Fibroblast of lung (primary cell): ENCODE results near the gene WASHC3. TPM values are rescaled to one million over a fixed set of nuclear protein-coding genes. Genes with fewer than 3 reads are reported as not detected.

Source experiments
- DNase-seq, 2 donors: peaks; one replicate each; pipeline versions ENCODE4 v3.0.0 to v3.0.0-alpha.2; 2010; ENCODE audit warnings: low read depth in 2 of 2
- H2AFZ ChIP-seq: 2 replicates; pipeline ENCODE4 v1.5.1; 2012; ENCODE audit warnings: low read length, control low read depth, inconsistent platforms
- H3K27ac ChIP-seq: 2 replicates; pipeline ENCODE4 v1.5.1; 2011; ENCODE audit warnings: low read length, control low read depth; ENCODE audit not compliant: insufficient read depth
- H3K27me3 ChIP-seq: 2 replicates; pipeline ENCODE4 v1.5.1; 2011; ENCODE audit warnings: mild to moderate bottlenecking, low read length; ENCODE audit not compliant: control insufficient read depth, insufficient read depth
- H3K36me3 ChIP-seq: 2 replicates; pipeline ENCODE4 v1.5.1; 2011; ENCODE audit warnings: low read length; ENCODE audit not compliant: control insufficient read depth, insufficient read depth
- H3K4me1 ChIP-seq: 2 replicates; pipeline ENCODE4 v1.5.1; 2011; ENCODE audit warnings: low read length; ENCODE audit not compliant: control insufficient read depth, insufficient read depth; ENCODE audit errors: extremely low read depth
- H3K4me2 ChIP-seq: 2 replicates; pipeline ENCODE4 v1.5.1; 2011; ENCODE audit warnings: low read length, control low read depth; ENCODE audit not compliant: insufficient read depth; ENCODE audit errors: extremely low read depth
- H3K4me3 ChIP-seq, 4 experiments: fragments of 200-600 bp in 1 of 4; sonication (generic) in 1 of 4; replicated peaks in 1 of 4; 2 replicates each; pipeline ENCODE4 v1.5.1; 2011 to 2016; ENCODE audit warnings: low read length in 4 of 4, low read depth in 3 of 4, mild to moderate bottlenecking in 3 of 4, control low read depth in 2 of 4, inconsistent platforms in 1 of 4, mixed read lengths in 1 of 4; ENCODE audit not compliant: insufficient read depth in 1 of 4; ENCODE audit errors: control extremely low read depth in 1 of 4
- H3K79me2 ChIP-seq: 2 replicates; pipeline ENCODE4 v1.5.1; 2012; ENCODE audit warnings: mild to moderate bottlenecking, low read length, inconsistent platforms; ENCODE audit not compliant: control insufficient read depth, insufficient read depth
- H3K9ac ChIP-seq: 2 replicates; pipeline ENCODE4 v1.5.1; 2011; ENCODE audit warnings: mild to moderate bottlenecking, low read length, control low read depth; ENCODE audit not compliant: insufficient read depth
- H3K9me3 ChIP-seq: 2 replicates; pipeline ENCODE4 v1.5.1; 2012; ENCODE audit warnings: low read depth, low read length; ENCODE audit not compliant: control insufficient read depth, insufficient read depth
- H4K20me1 ChIP-seq: 2 replicates; pipeline ENCODE4 v1.5.1; 2011; ENCODE audit warnings: low read length; ENCODE audit not compliant: control insufficient read depth, insufficient read depth; ENCODE audit errors: extremely low read depth
- CTCF ChIP-seq, 2 donors: IDR thresholded peaks in 1 of 2; conservative IDR thresholded peaks in 1 of 2; 1 replicate in 1 of 2; 2 replicates in 1 of 2; pipeline ENCODE4 v1.5.1; 2011 to 2012; ENCODE audit warnings: low read length in 2 of 2, control low read depth in 1 of 2, inconsistent platforms in 1 of 2, low read depth in 1 of 2, mild to moderate bottlenecking in 1 of 2
- EZH2 ChIP-seq: IDR thresholded peaks from 2 replicates; pipeline ENCODE4 v1.5.1; 2012; ENCODE audit warnings: low read length, control low read depth, mild to moderate bottlenecking; ENCODE audit errors: missing control alignments
- polyA plus RNA-seq, 2 donors: library from polyadenylated mRNA; depleted of rRNA in 1 of 2; stranded (reverse) in 1 of 2; unstranded in 1 of 2; fragments of >200 nt; gene quantifications; 2 replicates each; pipeline ENCODE4 v1.2.1, GENCODE V29; 2011 to 2012; ENCODE audit warnings: missing spikeins in 1 of 2
- total RNA-seq: library from RNA; depleted of rRNA; stranded (reverse); fragments of >200 nt; gene quantifications from 2 replicates; pipeline ENCODE4 v1.2.1, GENCODE V29; 2014

Gene WASHC3
- total and polyA plus RNA-seq, 2 donors (not counting 1 experiment from before 2014, with no cell fraction given) = 97.5 to 149 TPM

DNA sequence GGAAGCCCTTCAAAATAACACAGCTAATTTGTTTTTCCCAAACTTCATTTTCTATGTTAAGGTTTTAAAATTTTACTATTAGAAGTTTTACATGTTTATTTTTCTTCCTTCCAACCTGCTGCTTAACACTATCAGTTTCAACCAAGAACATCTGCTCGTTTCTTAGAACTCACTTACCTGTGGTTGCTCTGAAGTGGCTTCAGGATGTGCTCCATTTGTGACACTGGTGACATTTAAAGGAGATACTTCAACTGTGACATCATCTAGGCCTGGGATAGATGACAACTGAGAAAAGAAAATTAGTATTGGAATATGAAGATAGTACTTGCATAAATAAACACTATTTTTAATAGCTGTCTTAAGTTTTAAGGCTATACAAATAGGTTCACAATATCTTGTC is 17.9 kb downstream of the WASHC3 start:
- Histone ChIP-seq H3K27ac (no peak overlapping the region), H3K79me2 (no peaks in the 10 kb centered on the region), H3K4me3 (no peak overlapping the region), H2AFZ (no peak overlapping the region), H3K27me3 (no peaks in the 10 kb centered on the region), H3K9ac (no peak overlapping the region), H3K36me3 (peaks cover 2% of the 10 kb centered on the region), H3K4me1 (no peaks in the 10 kb centered on the region), H4K20me1 (no peaks in the 10 kb centered on the region), H3K9me3 (no peaks in the 10 kb centered on the region), H3K4me2 (no peak overlapping the region)
- no peak for DNase-seq
- TF ChIP-seq CTCF (conservative IDR thresholded peaks at IDR 0.05 in 1 of 2, IDR thresholded peaks at IDR 0.05 in 1 of 2; ENCODE audit: low read depth in 1 of 2, low read length in 2 of 2) (no peak), EZH2 (no peak)

GRCh38 chr12:102033991-102034745 is 27.6 kb downstream of the WASHC3 start:
- no peak overlapping the region for H3K4me2 ChIP-seq

DNA sequence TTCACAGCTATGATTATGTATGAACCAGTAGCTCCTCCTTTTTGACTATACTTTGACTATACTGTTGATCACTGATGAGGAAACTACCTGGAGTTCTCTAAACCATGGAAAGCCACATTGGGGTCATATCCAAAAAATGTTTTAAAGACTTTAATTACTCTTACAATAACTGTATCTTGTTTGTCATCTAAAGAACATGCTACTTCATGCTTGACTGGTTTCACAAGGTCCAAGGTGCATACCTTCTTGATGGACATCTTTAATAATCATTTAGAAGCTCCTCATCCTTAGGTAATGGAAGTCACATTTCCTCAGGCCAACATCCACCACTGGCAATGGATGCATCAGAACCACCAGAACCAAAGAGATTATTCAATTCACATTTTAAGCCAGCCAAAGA is 29.9 kb downstream of the WASHC3 start:
- peak in 1 of 2 donors; percentile 24 for DNase-seq

More at GRCh38 chr12:102033991-102034745, 27.6 kb downstream of the WASHC3 start:
- Histone ChIP-seq H3K79me2 (no peaks in the 10 kb centered on the region), H3K36me3 (no peaks in the 10 kb centered on the region), H3K4me3 (no peak overlapping the region), H3K4me1 (no peaks in the 10 kb centered on the region), H3K27me3 (no peaks in the 10 kb centered on the region), H3K27ac (no peak overlapping the region), H3K9me3 (no peaks in the 10 kb centered on the region), H2AFZ (no peak overlapping the region), H3K9ac (no peak overlapping the region), H4K20me1 (no peaks in the 10 kb centered on the region)
- TF ChIP-seq CTCF (conservative IDR thresholded peaks at IDR 0.05 in 1 of 2, IDR thresholded peaks at IDR 0.05 in 1 of 2; ENCODE audit: low read depth in 1 of 2, low read length in 2 of 2) (no peak), EZH2 (no peak)
- peak in 1 of 2 donors; percentile 91 for DNase-seq

More for the DNA sequence above, 29.9 kb downstream of the WASHC3 start:
- no peaks in the 10 kb centered on the region for H3K27me3 ChIP-seq
- H3K9me3 ChIP-seq = no peaks in the 10 kb centered on the region
- no peak overlapping the region for H3K4me2 ChIP-seq
- H3K9ac ChIP-seq = no peak overlapping the region
- H3K4me1 ChIP-seq = no peaks in the 10 kb centered on the region
- no peaks in the 10 kb centered on the region for H3K36me3 ChIP-seq
- no peak overlapping the region for H3K27ac ChIP-seq
- no peak for TF ChIP-seq CTCF (conservative IDR thresholded peaks at IDR 0.05 in 1 of 2, IDR thresholded peaks at IDR 0.05 in 1 of 2; ENCODE audit: low read depth in 1 of 2, low read length in 2 of 2)
- TF ChIP-seq EZH2 = no peak
- H2AFZ ChIP-seq = no peak overlapping the region
- no peaks in the 10 kb centered on the region for H3K79me2 ChIP-seq
- H4K20me1 ChIP-seq = no peaks in the 10 kb centered on the region
- no peak overlapping the region for H3K4me3 ChIP-seq
